Neuronal stem cell (in vitro differentiated cells): ENCODE data around the gene MTHFR.

Experiments
- DNase-seq: peaks from one replicate; pipeline ENCODE4 v3.0.0-alpha.2; 2013; ENCODE audit warnings: low spot score
- H2AFZ ChIP-seq: one replicate; pipeline ENCODE4 v1.6.1; 2013; ENCODE audit warnings: mild to moderate bottlenecking, low read length, inconsistent platforms
- H2AK5ac ChIP-seq: 2 replicates; pipeline ENCODE4 v1.6.1; 2013; ENCODE audit warnings: low read depth, mild to moderate bottlenecking, inconsistent platforms, low read length, moderate library complexity, mixed read lengths
- H2BK120ac ChIP-seq: 2 replicates; pipeline ENCODE4 v1.6.1; 2013; ENCODE audit warnings: low read depth, mild to moderate bottlenecking, inconsistent platforms, low read length, moderate library complexity, mixed read lengths
- H2BK12ac ChIP-seq: one replicate; pipeline ENCODE4 v1.6.1; 2013; ENCODE audit warnings: low read length, inconsistent platforms
- H2BK15ac ChIP-seq: 2 replicates; pipeline ENCODE4 v1.6.1; 2013; ENCODE audit warnings: mild to moderate bottlenecking, low read length, inconsistent platforms, mixed read lengths
- H2BK5ac ChIP-seq: one replicate; pipeline ENCODE4 v1.6.1; 2013; ENCODE audit warnings: inconsistent platforms, mild to moderate bottlenecking, low read length, moderate library complexity
- H3K14ac ChIP-seq: one replicate; pipeline ENCODE4 v1.6.1; 2013; ENCODE audit warnings: low read length, inconsistent platforms
- H3K18ac ChIP-seq: 2 replicates; pipeline ENCODE4 v1.6.1; 2013; ENCODE audit warnings: low read length, inconsistent platforms
- H3K23ac ChIP-seq: 2 replicates; pipeline ENCODE4 v1.6.1; 2013; ENCODE audit warnings: low read depth, mild to moderate bottlenecking, mixed read lengths, low read length, inconsistent platforms; ENCODE audit not compliant: poor library complexity
- H3K27ac ChIP-seq: replicated peaks from 3 replicates; pipeline ENCODE4 v1.5.1; 2013; ENCODE audit warnings: low read length, inconsistent platforms
- H3K27me3 ChIP-seq, 3 experiments: 2 replicates each; pipeline ENCODE4 v1.6.1; 2013; ENCODE audit warnings: low read length in 3 of 3, mild to moderate bottlenecking in 2 of 3, inconsistent platforms in 1 of 3, low read depth in 1 of 3, mixed read lengths in 1 of 3, moderate library complexity in 1 of 3; ENCODE audit not compliant: control insufficient read depth in 3 of 3, insufficient read depth in 3 of 3
- H3K36me3 ChIP-seq, 2 donors: replicated peaks in 1 of 2; 2 replicates each; pipeline ENCODE4 v1.6.1; 2013; ENCODE audit warnings: low read length in 2 of 2; ENCODE audit not compliant: control insufficient read depth in 2 of 2, insufficient read depth in 2 of 2
- H3K4ac ChIP-seq: 2 replicates; pipeline ENCODE4 v1.6.1; 2013; ENCODE audit warnings: inconsistent platforms, mild to moderate bottlenecking, low read length, moderate library complexity
- H3K4me1 ChIP-seq, 2 donors: 1 replicate in 1 of 2; 2 replicates in 1 of 2; pipeline ENCODE4 v1.6.1; 2013; ENCODE audit warnings: low read length in 2 of 2, low read depth in 1 of 2; ENCODE audit not compliant: control insufficient read depth in 2 of 2, insufficient read depth in 1 of 2
- H3K4me2 ChIP-seq: one replicate; pipeline ENCODE4 v1.6.1; 2013; ENCODE audit warnings: mild to moderate bottlenecking, low read length, inconsistent platforms; ENCODE audit not compliant: insufficient read depth, poor library complexity, severe bottlenecking
- H3K4me3 ChIP-seq, 2 donors: 2 replicates each; pipeline ENCODE4 v1.5.1; 2013; ENCODE audit warnings: low read length in 2 of 2, mild to moderate bottlenecking in 2 of 2, inconsistent platforms in 1 of 2, moderate library complexity in 1 of 2
- H3K79me1 ChIP-seq: one replicate; pipeline ENCODE4 v1.6.1; 2013; ENCODE audit warnings: low read depth, mild to moderate bottlenecking, inconsistent platforms, low read length, moderate library complexity
- H3K9ac ChIP-seq: one replicate; pipeline ENCODE4 v1.6.1; 2013; ENCODE audit warnings: mild to moderate bottlenecking, low read depth, low read length, inconsistent platforms; ENCODE audit not compliant: poor library complexity
- H3K9me3 ChIP-seq, 2 donors: replicated peaks in 1 of 2; 2 replicates each; pipeline versions ENCODE3 to v1.6.1; 2013; ENCODE audit warnings: low read length in 2 of 2, mild to moderate bottlenecking in 2 of 2, inconsistent platforms in 1 of 2, low read depth in 1 of 2, mixed read lengths in 1 of 2, moderate library complexity in 1 of 2; ENCODE audit not compliant: control insufficient read depth in 2 of 2, insufficient read depth in 1 of 2
- H4K8ac ChIP-seq: one replicate; pipeline ENCODE4 v1.6.1; 2013; ENCODE audit warnings: low read depth, mild to moderate bottlenecking, inconsistent platforms, low read length, moderate library complexity
- H4K91ac ChIP-seq: one replicate; pipeline ENCODE4 v1.6.1; 2013; ENCODE audit warnings: low read length, low read depth, mild to moderate bottlenecking, inconsistent platforms; ENCODE audit not compliant: poor library complexity
- WGBS, 2 donors: extraction: QIAGEN DNeasy Blood & Tissue Kit; methylation state at CpG; one replicate each; pipeline ENCODE4 v1.1.7; 2013; ENCODE audit warnings: missing lambda C conversion rate in 2 of 2, mixed read lengths in 1 of 2; ENCODE audit not compliant: insufficient read length in 2 of 2, insufficient replicate concordance in 1 of 2; ENCODE audit errors: extremely low coverage in 2 of 2; 5-methylcytosine and 5-hydroxymethylcytosine counted together

Gene MTHFR

GRCh38 chr1:11799896-11800295 lies 5.9 kb downstream of the MTHFR start:
- Histone ChIP-seq H4K91ac (no peak overlapping the region), H2AFZ (no peak overlapping the region), H3K4me1 (peaks cover 15 to 22% of the 10 kb centered on the region in 2 donors), H2BK12ac (no peak overlapping the region), H2BK15ac (no peak overlapping the region), H3K4me2 (no peak overlapping the region), H3K14ac (no peak overlapping the region), H4K8ac (no peak overlapping the region), H3K23ac (peak overlapping the region; percentile 47), H3K18ac (no peak overlapping the region), H3K79me1 (peaks cover 2% of the 10 kb centered on the region), H2BK120ac (no peak overlapping the region), H3K27me3 (no peaks in the 10 kb centered on the region), H2AK5ac (no peak overlapping the region), H3K9me3 (no peaks in the 10 kb centered on the region), H3K36me3 (peaks cover 27 to 43% of the 10 kb centered on the region in 2 donors), H3K9ac (no peak overlapping the region), H3K4ac (no peak overlapping the region), H3K4me3 (no peak overlapping the region), H2BK5ac (no peak overlapping the region), H3K27ac (no peak overlapping the region)
- WGBS, 2 donors = no CpG with 5 or more reads among the region's 9 CpGs
- DNase-seq = no peak

DNA sequence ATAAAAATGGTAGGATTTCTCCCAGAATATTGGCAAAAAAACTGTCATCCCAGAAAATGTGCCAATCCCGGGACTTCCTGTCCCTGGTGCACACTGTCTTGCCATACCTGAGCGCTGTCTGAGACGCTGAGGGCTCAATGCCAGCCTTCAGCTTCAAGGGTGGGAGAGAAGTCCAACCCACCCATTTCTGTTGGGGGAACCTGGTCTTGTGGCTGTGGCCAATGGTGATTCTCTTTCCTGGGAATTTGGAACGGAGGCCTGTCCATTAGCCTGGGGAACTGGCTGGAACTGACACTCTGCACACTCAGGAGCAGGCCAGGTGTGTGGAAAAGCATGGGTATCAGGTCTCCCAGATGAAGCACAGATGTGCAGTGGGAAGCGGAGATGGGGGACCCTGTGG lies 6.7 kb downstream of the MTHFR start:
- Histone ChIP-seq H2BK5ac (no peak overlapping the region), H3K4ac (no peak overlapping the region), H2AK5ac (no peak overlapping the region), H4K91ac (no peak overlapping the region), H3K9ac (no peak overlapping the region), H3K79me1 (peaks cover 2% of the 10 kb centered on the region), H2BK15ac (no peak overlapping the region), H3K4me3 (peak overlapping the region in 1 of 2 donors; percentile 5), H3K14ac (no peak overlapping the region), H3K23ac (no peak overlapping the region), H3K4me2 (no peak overlapping the region), H2BK120ac (no peak overlapping the region), H2BK12ac (no peak overlapping the region), H4K8ac (no peak overlapping the region), H2AFZ (no peak overlapping the region), H3K27me3 (no peaks in the 10 kb centered on the region), H3K27ac (no peak overlapping the region), H3K9me3 (no peaks in the 10 kb centered on the region), H3K18ac (no peak overlapping the region), H3K36me3 (peaks cover 29 to 51% of the 10 kb centered on the region in 2 donors), H3K4me1 (peaks cover 11 to 18% of the 10 kb centered on the region in 2 donors)
- WGBS, 2 donors = no CpG with 5 or more reads among the region's 5 CpGs
- no peak for DNase-seq

DNA sequence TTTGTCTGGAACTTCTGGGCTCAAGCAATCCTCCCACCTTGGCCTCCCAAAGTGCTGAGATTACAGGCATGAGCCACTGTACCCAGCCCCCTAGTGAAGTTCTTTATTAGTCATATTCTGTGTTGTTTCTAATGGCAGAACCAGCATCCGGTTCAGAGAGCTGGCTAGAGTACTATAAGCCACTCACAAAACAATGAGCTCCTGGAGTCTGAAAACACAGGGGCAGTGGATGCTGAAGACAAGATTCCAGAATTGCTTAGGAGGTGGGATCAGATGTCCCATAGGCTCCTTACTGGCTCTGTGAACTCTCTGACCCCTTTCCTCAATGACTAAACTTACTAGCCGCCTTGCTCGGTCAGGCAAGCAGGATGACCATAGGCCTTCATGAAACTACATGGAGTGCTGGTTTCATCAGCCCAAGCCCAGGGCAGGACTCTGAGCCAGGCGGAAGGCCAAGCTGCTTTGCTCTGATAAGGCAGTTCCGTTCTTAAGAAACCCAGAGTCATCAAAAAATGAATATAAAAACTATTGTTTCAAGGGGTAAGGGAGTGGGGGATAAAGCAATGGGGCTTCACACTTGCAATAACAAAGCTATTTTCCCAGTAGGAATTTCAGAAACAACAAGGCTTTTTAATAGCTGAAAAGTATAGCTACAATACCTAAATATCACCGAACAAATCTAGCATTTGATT lies 8.1 kb downstream of the MTHFR start:
- Histone ChIP-seq H4K8ac (no peak overlapping the region), H3K4me3 (no peak overlapping the region), H3K27ac (no peak overlapping the region), H2AFZ (no peak overlapping the region), H3K9ac (no peak overlapping the region), H3K4ac (no peak overlapping the region), H2BK12ac (no peak overlapping the region), H3K14ac (no peak overlapping the region), H2BK5ac (no peak overlapping the region), H4K91ac (no peak overlapping the region), H2AK5ac (no peak overlapping the region), H3K27me3 (no peaks in the 10 kb centered on the region), H3K9me3 (no peaks in the 10 kb centered on the region), H2BK120ac (no peak overlapping the region), H3K79me1 (no peaks in the 10 kb centered on the region), H3K18ac (no peak overlapping the region), H3K4me2 (no peak overlapping the region), H3K4me1 (peaks cover under 1 to 7% of the 10 kb centered on the region in 2 donors), H3K36me3 (peaks cover 31 to 58% of the 10 kb centered on the region in 2 donors), H3K23ac (no peak overlapping the region), H2BK15ac (no peak overlapping the region)
- no CpG with 5 or more reads among the region's 6 CpGs for WGBS, 2 donors
- DNase-seq = no peak

GRCh38 chr1:11796036-11796828 lies 9.5 kb downstream of the MTHFR start:
- Histone ChIP-seq H3K9ac (no peak overlapping the region), H2AFZ (no peak overlapping the region), H2AK5ac (no peak overlapping the region), H3K9me3 (peaks cover 0 to 2% of the 10 kb centered on the region in 2 donors), H3K4me1 (no peaks in the 10 kb centered on the region), H3K14ac (no peak overlapping the region), H3K79me1 (no peaks in the 10 kb centered on the region), H3K27ac (no peak overlapping the region), H2BK12ac (no peak overlapping the region), H3K23ac (no peak overlapping the region), H4K91ac (no peak overlapping the region), H3K18ac (no peak overlapping the region), H3K36me3 (peaks cover 34 to 63% of the 10 kb centered on the region in 2 donors), H2BK5ac (no peak overlapping the region), H3K4me3 (no peak overlapping the region), H2BK15ac (no peak overlapping the region), H2BK120ac (no peak overlapping the region), H3K27me3 (no peaks in the 10 kb centered on the region), H4K8ac (no peak overlapping the region), H3K4me2 (no peak overlapping the region), H3K4ac (no peak overlapping the region)
- WGBS, 2 donors = no CpG with 5 or more reads among the region's 15 CpGs
- no peak for DNase-seq
